ENCODE results near the gene GRM7. TPM values are rescaled to one million over a fixed set of nuclear protein-coding genes. Genes with fewer than 3 reads are reported as not detected.

Gene GRM7
- total and polyA plus RNA-seq, 2 experiments from 2014 or later = 0.40 TPM; not detected in 1

GRCh38 chr3:7160689-7161088 is 299.8 kb downstream of the GRM7 start:
- H3K79me2 ChIP-seq (replicated peaks; ENCODE audit: insufficient read depth) = no peaks in the 10 kb centered on the region

More at GRCh38 chr3:7160689-7161088, 299.8 kb downstream of the GRM7 start:
- H4K20me1 ChIP-seq (replicated peaks; ENCODE audit: insufficient read depth) = no peaks in the 10 kb centered on the region
- DNase-seq (ENCODE audit: low spot score) = no peak
- Mint-ChIP-seq H3K36me3 (ENCODE audit: low read depth) (peaks cover 4% of the 10 kb centered on the region; the same call in 1 of the 3 replicates), H3K9me3 (peaks cover 80% of the 10 kb centered on the region), H3K4me1 (peaks cover 4% of the 10 kb centered on the region; the same call in 2 of the 3 replicates), H3K27me3 (ENCODE audit: insufficient read depth, low read depth, poor library complexity) (no peaks in the 10 kb centered on the region), H3K27ac (no peak overlapping the region), H3K4me3 (no peak overlapping the region)
- no peaks in the 10 kb centered on the region for H3K27me3 ChIP-seq (ENCODE audit: insufficient read depth)
- no peak overlapping the region for H2AFZ ChIP-seq
- H3K4me3 ChIP-seq = no peak overlapping the region
- H3K4me1 ChIP-seq (ENCODE audit: insufficient read depth) = no peaks in the 10 kb centered on the region
- ATAC-seq = no peak
- H3K9me2 ChIP-seq (ENCODE audit: insufficient read depth) = no peaks in the 10 kb centered on the region; the same call in 1 of the 2 replicates
- TF ChIP-seq EZH2phosphoT487 (IDR thresholded peaks at IDR 0.05; ENCODE audit: unreplicated experiment) = no peak
- TF ChIP-seq, protein P1, sequence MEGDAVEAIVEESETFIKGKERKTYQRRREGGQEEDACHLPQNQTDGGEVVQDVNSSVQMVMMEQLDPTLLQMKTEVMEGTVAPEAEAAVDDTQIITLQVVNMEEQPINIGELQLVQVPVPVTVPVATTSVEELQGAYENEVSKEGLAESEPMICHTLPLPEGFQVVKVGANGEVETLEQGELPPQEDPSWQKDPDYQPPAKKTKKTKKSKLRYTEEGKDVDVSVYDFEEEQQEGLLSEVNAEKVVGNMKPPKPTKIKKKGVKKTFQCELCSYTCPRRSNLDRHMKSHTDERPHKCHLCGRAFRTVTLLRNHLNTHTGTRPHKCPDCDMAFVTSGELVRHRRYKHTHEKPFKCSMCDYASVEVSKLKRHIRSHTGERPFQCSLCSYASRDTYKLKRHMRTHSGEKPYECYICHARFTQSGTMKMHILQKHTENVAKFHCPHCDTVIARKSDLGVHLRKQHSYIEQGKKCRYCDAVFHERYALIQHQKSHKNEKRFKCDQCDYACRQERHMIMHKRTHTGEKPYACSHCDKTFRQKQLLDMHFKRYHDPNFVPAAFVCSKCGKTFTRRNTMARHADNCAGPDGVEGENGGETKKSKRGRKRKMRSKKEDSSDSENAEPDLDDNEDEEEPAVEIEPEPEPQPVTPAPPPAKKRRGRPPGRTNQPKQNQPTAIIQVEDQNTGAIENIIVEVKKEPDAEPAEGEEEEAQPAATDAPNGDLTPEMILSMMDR (conservative IDR thresholded peaks at IDR 0.05; ENCODE audit: low read depth in 2 of 2) = no peak
- TF ChIP-seq, protein P2, sequence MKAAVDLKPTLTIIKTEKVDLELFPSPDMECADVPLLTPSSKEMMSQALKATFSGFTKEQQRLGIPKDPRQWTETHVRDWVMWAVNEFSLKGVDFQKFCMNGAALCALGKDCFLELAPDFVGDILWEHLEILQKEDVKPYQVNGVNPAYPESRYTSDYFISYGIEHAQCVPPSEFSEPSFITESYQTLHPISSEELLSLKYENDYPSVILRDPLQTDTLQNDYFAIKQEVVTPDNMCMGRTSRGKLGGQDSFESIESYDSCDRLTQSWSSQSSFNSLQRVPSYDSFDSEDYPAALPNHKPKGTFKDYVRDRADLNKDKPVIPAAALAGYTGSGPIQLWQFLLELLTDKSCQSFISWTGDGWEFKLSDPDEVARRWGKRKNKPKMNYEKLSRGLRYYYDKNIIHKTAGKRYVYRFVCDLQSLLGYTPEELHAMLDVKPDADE (IDR thresholded peaks at IDR 0.05) = no peak
- TF ChIP-seq, protein P3, sequence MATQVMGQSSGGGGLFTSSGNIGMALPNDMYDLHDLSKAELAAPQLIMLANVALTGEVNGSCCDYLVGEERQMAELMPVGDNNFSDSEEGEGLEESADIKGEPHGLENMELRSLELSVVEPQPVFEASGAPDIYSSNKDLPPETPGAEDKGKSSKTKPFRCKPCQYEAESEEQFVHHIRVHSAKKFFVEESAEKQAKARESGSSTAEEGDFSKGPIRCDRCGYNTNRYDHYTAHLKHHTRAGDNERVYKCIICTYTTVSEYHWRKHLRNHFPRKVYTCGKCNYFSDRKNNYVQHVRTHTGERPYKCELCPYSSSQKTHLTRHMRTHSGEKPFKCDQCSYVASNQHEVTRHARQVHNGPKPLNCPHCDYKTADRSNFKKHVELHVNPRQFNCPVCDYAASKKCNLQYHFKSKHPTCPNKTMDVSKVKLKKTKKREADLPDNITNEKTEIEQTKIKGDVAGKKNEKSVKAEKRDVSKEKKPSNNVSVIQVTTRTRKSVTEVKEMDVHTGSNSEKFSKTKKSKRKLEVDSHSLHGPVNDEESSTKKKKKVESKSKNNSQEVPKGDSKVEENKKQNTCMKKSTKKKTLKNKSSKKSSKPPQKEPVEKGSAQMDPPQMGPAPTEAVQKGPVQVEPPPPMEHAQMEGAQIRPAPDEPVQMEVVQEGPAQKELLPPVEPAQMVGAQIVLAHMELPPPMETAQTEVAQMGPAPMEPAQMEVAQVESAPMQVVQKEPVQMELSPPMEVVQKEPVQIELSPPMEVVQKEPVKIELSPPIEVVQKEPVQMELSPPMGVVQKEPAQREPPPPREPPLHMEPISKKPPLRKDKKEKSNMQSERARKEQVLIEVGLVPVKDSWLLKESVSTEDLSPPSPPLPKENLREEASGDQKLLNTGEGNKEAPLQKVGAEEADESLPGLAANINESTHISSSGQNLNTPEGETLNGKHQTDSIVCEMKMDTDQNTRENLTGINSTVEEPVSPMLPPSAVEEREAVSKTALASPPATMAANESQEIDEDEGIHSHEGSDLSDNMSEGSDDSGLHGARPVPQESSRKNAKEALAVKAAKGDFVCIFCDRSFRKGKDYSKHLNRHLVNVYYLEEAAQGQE (IDR thresholded peaks at IDR 0.05; ENCODE audit: unreplicated experiment) = no peak
- no peak for TF ChIP-seq ZNF331 (CRISPR knock-in tag; IDR thresholded peaks at IDR 0.05; ENCODE audit: low read depth)
- no peak for TF ChIP-seq NANOG (IDR thresholded peaks at IDR 0.05; ENCODE audit: borderline replicate concordance)
- TF ChIP-seq CREB1 (CRISPR knock-in tag; IDR thresholded peaks at IDR 0.05; ENCODE audit: low read depth) = no peak
- no peak for TF ChIP-seq STAT1 (IDR thresholded peaks at IDR 0.05; ENCODE audit: unreplicated experiment)
- TF ChIP-seq EZH2 (IDR thresholded peaks at IDR 0.05; ENCODE audit: low read depth, unreplicated experiment) = no peak
- no peak for TF ChIP-seq ZNF114 (CRISPR knock-in tag; IDR thresholded peaks at IDR 0.05)
- no peak for TF ChIP-seq JUNB (IDR thresholded peaks at IDR 0.05; ENCODE audit: unreplicated experiment)
- TF ChIP-seq POLR2AphosphoS5 (IDR thresholded peaks at IDR 0.05; ENCODE audit: low read depth) = no peak
- TF ChIP-seq ZNF462 (CRISPR knock-in tag; IDR thresholded peaks at IDR 0.05) = no peak
- H3K36me3 ChIP-seq (ENCODE audit: insufficient read depth) = no peaks in the 10 kb centered on the region
- H3K27ac ChIP-seq (ENCODE audit: low read depth) = no peak overlapping the region
- H3F3A ChIP-seq (replicated peaks; ENCODE audit: low read depth) = no peaks in the 10 kb centered on the region
- no peak overlapping the region for H3K4me2 ChIP-seq
